CD4-positive, alpha-beta T cell (primary cell): ENCODE measurements around the gene PRR20A. TPM values are rescaled to one million over a fixed set of nuclear protein-coding genes. Genes with fewer than 3 reads are reported as not detected.
"Not testable (repeated sequence)": the region's sequence is repeated elsewhere in the genome, so short reads cannot be mapped to it uniquely, and the experiment has no call there.

ENCODE experiments used
- ATAC-seq: fragments of 200-7000 bp; cut with Tn5 transposase; one replicate; pipeline ENCODE4 v1.10.0; 2022; ENCODE audit warnings: mild to moderate bottlenecking; ENCODE audit not compliant: poor library complexity
- CTCF ChIA-PET: fragments of 350-600 bp; sonication (Branson Sonifier 250); formaldehyde crosslinking; loops from one replicate; lab custom pipeline; 2021; ENCODE audit warnings: antibody characterized with exemption, inconsistent platforms; lab: Charles Lee
- POLR2A ChIA-PET: fragments of 350-600 bp; sonication (Branson Sonifier 250); formaldehyde crosslinking; loops from one replicate; lab custom pipeline; 2021; ENCODE audit warnings: antibody characterized with exemption, inconsistent platforms; lab: Charles Lee
- DNase-seq, 14 experiments: peaks; one replicate each; pipeline ENCODE4 v3.0.0-alpha.2; 2013 to 2020; ENCODE audit warnings: mixed read lengths in 2 of 14
- H3K27ac ChIP-seq, 2 donors: one replicate each; pipeline versions ENCODE4 v1.5.1 to v1.7.0; 2013; ENCODE audit warnings: low read length in 2 of 2, low read depth in 1 of 2, mild to moderate bottlenecking in 1 of 2
- H3K27me3 ChIP-seq, 2 experiments: 1 replicate in 1 of 2; 2 replicates in 1 of 2; pipeline versions ENCODE4 v1.6.1 to v1.7.0; 2013; ENCODE audit warnings: low read length in 2 of 2, control low read depth in 1 of 2, mild to moderate bottlenecking in 1 of 2, moderate library complexity in 1 of 2; ENCODE audit not compliant: insufficient read depth in 2 of 2, control insufficient read depth in 1 of 2
- H3K36me3 ChIP-seq: one replicate; pipeline ENCODE4 v1.6.1; 2013; ENCODE audit warnings: low read length, control low read depth; ENCODE audit not compliant: insufficient read depth
- H3K4me1 ChIP-seq: one replicate; pipeline ENCODE4 v1.6.1; 2013; ENCODE audit warnings: low read length, control low read depth; ENCODE audit not compliant: insufficient read depth
- H3K4me3 ChIP-seq: one replicate; pipeline ENCODE4 v1.5.1; 2013; ENCODE audit warnings: mild to moderate bottlenecking, low read length, moderate library complexity
- H3K9me3 ChIP-seq, 2 experiments: 1 replicate in 1 of 2; 2 replicates in 1 of 2; pipeline versions ENCODE4 v1.6.1 to v1.7.0; 2013; ENCODE audit warnings: low read length in 2 of 2, mild to moderate bottlenecking in 2 of 2, control low read depth in 1 of 2, moderate library complexity in 1 of 2; ENCODE audit not compliant: control insufficient read depth in 1 of 2, insufficient read depth in 1 of 2
- H3K27ac Mint-ChIP-seq: one replicate; pipeline ENCODE4 v1.8.0; 2020; ENCODE audit warnings: mixed read lengths
- H3K27me3 Mint-ChIP-seq: one replicate; pipeline ENCODE4 v1.8.0; 2021; ENCODE audit warnings: mixed read lengths
- H3K36me3 Mint-ChIP-seq: one replicate; pipeline ENCODE4 v1.8.0; 2021; ENCODE audit warnings: low read depth, mixed read lengths
- H3K4me1 Mint-ChIP-seq: one replicate; pipeline ENCODE4 v1.8.0; 2021; ENCODE audit warnings: low read depth, mixed read lengths
- H3K4me3 Mint-ChIP-seq: one replicate; pipeline ENCODE4 v1.8.0; 2020; ENCODE audit warnings: mild to moderate bottlenecking, mixed read lengths
- H3K9me3 Mint-ChIP-seq: one replicate; pipeline ENCODE4 v1.8.0; 2020; ENCODE audit warnings: mixed read lengths
- intact Hi-C, 2 experiments: fragments of 100-400 bp; cut with DNase I in 1 of 2; cut with micrococcal nuclease in 1 of 2; formaldehyde crosslinking; loops; one replicate each; pipeline versions ENCODE4 v1.15.1 to v1.9.0; 2023 to 2025; cut with DNase I, micrococcal nuclease
- total RNA-seq, 174 experiments: library from RNA in 2 of 174; stranded (reverse) in 2 of 174; gene quantifications; one replicate each; pipeline ENCODE4 v1.2.3 and lab custom pipeline; 2021 to 2026
- TF ChIP-seq, protein P1 (sequence below): fragments of 200-600 bp; IDR thresholded peaks from one replicate; pipeline ENCODE4 v1.8.0; 2022; ENCODE audit warnings: antibody characterized with exemption, mild to moderate bottlenecking

The PRR20A gene
- total RNA-seq, 2 experiments from 2014 or later, result not detected

DNA sequence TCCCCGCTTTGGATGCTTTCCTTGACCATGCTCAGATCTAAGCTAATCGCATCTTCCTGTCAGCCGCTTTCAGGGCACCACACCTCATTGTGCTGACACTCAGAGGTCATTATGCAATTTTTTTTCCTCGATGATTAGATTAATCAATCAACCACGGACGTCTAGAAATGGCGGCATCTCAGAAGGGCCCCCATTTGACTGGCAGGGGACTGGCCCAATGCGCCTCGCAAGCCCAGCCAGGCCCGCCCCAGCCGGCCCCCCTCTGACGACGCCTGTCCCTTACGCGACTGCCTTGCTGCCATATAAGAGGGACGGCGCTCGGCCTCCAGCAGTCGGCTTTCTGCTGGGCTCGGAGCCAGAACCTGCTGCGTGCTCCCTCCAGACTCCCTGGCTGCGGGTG is 26.2 kb downstream of the PRR20A start, which contains the start of gene PRR20E:
TSS of gene PRR20E (plus strand) at position 301 of the 400 bp plus-strand sequence. CDS start 387 bp downstream, outside the sequence.
- H3K9me3 Mint-ChIP-seq, H3K4me1 Mint-ChIP-seq, H3K27ac ChIP-seq, H3K27me3 Mint-ChIP-seq, POLR2A ChIA-PET, CTCF ChIA-PET, H3K27me3 ChIP-seq, DNase-seq, H3K27ac Mint-ChIP-seq, H3K4me1 ChIP-seq, H3K4me3 Mint-ChIP-seq, H3K9me3 ChIP-seq, H3K4me3 ChIP-seq, H3K36me3 ChIP-seq, intact Hi-C loops, H3K36me3 Mint-ChIP-seq, ATAC-seq: not testable (repeated sequence)

DNA sequence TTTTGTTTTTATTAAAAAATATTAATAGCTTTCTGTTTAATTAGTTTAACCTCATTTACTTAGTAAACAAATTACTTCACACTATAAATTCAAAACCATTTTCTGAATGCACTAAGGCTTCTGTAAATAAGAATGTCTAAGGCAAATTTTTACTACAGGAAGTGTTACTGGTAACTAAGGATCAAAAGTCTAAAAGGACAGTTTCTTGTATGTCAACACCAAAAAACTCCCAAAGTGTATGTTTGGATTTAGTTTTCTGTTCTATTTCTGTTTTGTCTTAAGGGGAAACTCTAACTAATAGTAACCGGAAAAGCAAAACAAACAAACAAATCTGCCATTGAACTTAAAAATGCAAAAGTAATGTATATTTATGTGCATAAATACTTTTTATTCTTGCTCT is 50.9 kb downstream of the PRR20A start:
- TF ChIP-seq, protein P1, sequence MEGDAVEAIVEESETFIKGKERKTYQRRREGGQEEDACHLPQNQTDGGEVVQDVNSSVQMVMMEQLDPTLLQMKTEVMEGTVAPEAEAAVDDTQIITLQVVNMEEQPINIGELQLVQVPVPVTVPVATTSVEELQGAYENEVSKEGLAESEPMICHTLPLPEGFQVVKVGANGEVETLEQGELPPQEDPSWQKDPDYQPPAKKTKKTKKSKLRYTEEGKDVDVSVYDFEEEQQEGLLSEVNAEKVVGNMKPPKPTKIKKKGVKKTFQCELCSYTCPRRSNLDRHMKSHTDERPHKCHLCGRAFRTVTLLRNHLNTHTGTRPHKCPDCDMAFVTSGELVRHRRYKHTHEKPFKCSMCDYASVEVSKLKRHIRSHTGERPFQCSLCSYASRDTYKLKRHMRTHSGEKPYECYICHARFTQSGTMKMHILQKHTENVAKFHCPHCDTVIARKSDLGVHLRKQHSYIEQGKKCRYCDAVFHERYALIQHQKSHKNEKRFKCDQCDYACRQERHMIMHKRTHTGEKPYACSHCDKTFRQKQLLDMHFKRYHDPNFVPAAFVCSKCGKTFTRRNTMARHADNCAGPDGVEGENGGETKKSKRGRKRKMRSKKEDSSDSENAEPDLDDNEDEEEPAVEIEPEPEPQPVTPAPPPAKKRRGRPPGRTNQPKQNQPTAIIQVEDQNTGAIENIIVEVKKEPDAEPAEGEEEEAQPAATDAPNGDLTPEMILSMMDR, result no peak
- H3K9me3 Mint-ChIP-seq, result no peaks in the 10 kb centered on the region
- no peak overlapping the region for H3K27ac ChIP-seq
- POLR2A ChIA-PET, result no interaction called here
- H3K4me1 ChIP-seq, result no peaks in the 10 kb centered on the region
- no peaks in the 10 kb centered on the region for H3K9me3 ChIP-seq
- no peaks in the 10 kb centered on the region for H3K36me3 ChIP-seq
- CTCF ChIA-PET, result no interaction called here
- H3K36me3 Mint-ChIP-seq, result no peaks in the 10 kb centered on the region
- intact Hi-C loops, result no loop called here
- H3K27me3 ChIP-seq, result no peaks in the 10 kb centered on the region
- no peak for DNase-seq
- no peak overlapping the region for H3K4me3 ChIP-seq
- H3K27me3 Mint-ChIP-seq, result no peaks in the 10 kb centered on the region
- H3K4me1 Mint-ChIP-seq, result no peaks in the 10 kb centered on the region
- no peak overlapping the region for H3K4me3 Mint-ChIP-seq
- ATAC-seq, result no peak
- H3K27ac Mint-ChIP-seq, result no peak overlapping the region

Other genes with a start within 250 kb of the PRR20A start
- not detected for gene PRR20B, start 6.6 kb downstream of the PRR20A start, total RNA-seq
- not detected for gene PRR20C, start 13.1 kb downstream of the PRR20A start, total RNA-seq
- not detected for gene PRR20D, start 19.7 kb downstream of the PRR20A start, total RNA-seq
- gene PRR20E, start 26.3 kb downstream of the PRR20A start, total RNA-seq, result not detected